ENCODE results near the gene IFTAP.
"Not testable (repeated sequence)": the region's sequence is repeated elsewhere in the genome, so short reads cannot be mapped to it uniquely, and the experiment has no call there.

The IFTAP gene

GRCh38 chr11:36638556-36638955 is 44.3 kb downstream of the IFTAP start:
- no peak for DNase-seq (ENCODE audit: low read depth in 2 of 2)

DNA sequence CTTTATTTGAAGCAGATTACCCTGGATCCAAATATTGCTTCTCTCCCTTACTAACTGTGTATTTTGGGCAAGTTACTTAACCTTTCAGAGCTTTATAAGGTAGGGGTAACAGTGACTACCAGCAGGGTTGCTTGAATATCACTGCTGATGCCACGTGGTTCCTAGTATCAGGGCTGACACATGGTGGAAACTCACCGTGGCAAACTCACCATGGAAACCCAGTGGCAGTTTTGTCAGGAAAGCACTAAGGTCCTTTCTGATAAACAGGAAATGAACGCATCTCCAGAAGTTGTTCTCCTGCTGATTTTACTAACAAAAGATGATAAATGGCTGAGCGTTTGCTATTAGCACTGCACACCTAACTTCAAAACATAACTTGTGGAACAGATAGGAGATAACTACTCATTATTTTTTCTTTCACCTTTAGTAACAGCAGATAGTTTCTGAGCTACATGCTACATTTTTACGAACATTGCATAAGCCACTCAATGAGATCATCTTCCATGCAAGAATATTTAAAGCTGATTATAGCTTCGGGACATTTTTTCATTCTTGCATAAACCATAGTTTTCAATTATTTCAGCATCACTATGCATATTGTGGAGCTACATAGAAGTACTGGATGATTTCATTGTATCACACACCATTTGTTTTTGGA is 63.4 kb downstream of the IFTAP start:
- DNase-seq (ENCODE audit: low read depth in 2 of 2), result no peak

- DNase-seq (ENCODE audit: low read depth in 2 of 2), result not testable (repeated sequence)
Observed at GRCh38 chr11:36661359-36661758, 67.1 kb downstream of the IFTAP start.

- DNase-seq (ENCODE audit: low read depth in 2 of 2), result no peak
Observed at GRCh38 chr11:36672815-36673450, 78.6 kb downstream of the IFTAP start.

DNA sequence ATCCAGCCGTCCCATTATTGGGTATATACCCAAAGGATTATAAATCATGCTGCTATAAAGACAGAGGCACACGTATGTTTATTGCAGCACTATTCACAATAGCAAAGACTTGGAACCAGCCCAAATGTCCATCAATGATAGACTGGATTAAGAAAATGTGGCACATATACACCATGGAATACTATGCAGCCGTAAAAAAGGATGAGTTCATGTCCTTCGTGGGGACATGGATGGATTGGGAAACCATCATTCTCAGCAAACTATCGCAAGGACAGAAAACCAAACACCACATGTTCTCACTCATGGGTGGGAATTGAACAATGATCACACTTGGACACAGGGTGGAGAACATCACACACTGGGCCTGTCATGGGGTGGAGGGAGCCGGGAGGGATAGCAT is 85.2 kb downstream of the IFTAP start:
- not testable (repeated sequence) for DNase-seq (ENCODE audit: low read depth in 2 of 2)

- DNase-seq (ENCODE audit: low read depth in 2 of 2), result no peak
Observed at GRCh38 chr11:36683818-36684217, 89.5 kb downstream of the IFTAP start.

- peak; percentile 0 to 33 for DNase-seq (ENCODE audit: low read depth in 2 of 2)
Observed at GRCh38 chr11:36684840-36685801, 90.8 kb downstream of the IFTAP start.

GRCh38 chr11:36688132-36688531 is 93.8 kb downstream of the IFTAP start:
- no peak for DNase-seq (ENCODE audit: low read depth in 2 of 2)

DNA sequence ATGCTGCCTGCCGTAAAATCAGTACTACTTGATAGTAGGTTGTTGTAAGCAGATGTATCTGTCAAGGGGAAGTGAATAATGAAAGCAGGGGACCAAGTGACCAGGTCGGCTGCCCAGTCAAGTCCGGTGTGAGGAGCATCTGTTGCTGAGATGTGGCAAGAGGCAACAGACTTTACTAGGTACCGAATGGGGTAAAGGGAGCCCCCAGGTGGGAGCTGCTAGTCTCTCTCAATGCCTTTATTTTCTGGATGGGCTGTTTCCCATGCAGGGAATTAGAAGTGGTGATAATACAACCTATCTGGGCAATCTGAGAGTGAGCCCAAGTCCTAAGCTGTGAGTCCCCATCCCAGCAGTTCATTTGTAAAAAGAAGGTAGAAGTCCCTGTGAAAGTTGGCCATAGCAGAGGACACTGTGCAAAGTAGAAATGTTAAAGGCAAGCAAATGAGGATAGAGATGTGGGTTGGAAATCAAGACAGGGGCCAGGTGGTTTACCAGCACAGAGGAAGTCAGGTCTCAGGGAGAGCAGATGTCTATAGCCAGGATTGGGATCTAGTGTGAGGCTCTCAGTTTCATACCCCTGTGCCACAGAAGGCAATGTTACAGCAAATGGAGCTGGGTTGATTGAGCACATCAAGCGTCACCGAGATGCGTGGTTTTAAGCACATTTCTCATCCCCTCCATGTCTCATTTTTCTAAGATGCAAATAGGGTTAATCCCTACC is 94.4 kb downstream of the IFTAP start:
- DNase-seq (ENCODE audit: low read depth in 2 of 2), result no peak

DNA sequence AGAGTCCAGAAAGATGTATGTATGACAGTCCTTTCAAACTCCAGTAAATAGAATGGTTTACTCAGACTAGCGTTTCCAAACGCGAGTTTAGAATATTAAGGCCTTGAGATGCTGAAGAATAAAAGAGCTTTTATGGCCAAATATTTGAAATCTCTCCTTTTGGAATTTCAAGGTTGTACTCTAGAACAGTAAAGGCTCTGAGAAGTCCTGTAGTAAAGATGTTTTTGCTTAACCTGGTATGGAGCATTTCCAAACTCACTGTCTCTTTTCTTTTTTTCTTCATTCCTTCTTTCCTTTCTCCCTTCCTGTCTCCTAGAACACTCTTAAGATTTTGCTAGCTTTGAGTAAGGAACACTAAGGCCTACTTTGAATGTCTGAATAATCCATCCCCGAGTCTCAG is 95.1 kb downstream of the IFTAP start:
- no peak for DNase-seq (ENCODE audit: low read depth in 2 of 2)

GRCh38 chr11:36692704-36693103 is 98.4 kb downstream of the IFTAP start:
- DNase-seq (ENCODE audit: low read depth in 2 of 2), result no peak

DNA sequence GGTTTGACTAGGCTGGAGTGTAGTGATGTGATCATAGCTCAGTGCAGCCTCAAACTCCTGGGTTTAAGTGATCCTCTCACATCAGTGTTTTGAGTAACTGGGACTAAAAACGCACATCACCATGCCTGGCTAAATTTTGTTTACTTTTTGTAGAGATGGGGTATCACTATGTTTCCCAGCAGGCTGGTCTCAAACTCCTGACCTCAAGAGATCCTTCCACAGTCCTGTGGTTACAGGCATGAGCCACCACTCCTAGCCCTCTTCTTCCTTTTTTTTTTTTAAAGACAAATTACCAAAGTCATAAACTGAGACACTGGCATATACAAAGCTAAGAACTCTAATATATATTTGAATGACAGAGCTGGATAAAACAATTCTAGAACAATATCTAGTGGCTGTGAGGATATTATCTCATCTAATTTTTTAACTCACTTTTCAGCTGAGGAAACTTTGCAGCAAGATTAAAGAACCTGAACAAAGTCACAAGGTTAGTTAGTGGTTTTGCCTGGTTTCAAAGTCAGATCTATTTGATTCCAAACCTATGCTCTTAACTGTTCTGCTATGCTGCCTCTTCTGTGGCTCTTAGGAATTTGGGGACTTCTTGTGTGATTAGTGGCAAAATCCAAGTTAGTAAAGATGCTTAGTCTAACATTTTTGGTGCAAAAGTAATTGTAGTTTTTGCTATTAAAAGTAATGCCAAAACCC is 99.0 kb downstream of the IFTAP start:
- DNase-seq (ENCODE audit: low read depth in 2 of 2), result no peak

- DNase-seq (ENCODE audit: low read depth in 2 of 2), result no peak
Observed at GRCh38 chr11:36695111-36695510, 100.8 kb downstream of the IFTAP start.

DNA sequence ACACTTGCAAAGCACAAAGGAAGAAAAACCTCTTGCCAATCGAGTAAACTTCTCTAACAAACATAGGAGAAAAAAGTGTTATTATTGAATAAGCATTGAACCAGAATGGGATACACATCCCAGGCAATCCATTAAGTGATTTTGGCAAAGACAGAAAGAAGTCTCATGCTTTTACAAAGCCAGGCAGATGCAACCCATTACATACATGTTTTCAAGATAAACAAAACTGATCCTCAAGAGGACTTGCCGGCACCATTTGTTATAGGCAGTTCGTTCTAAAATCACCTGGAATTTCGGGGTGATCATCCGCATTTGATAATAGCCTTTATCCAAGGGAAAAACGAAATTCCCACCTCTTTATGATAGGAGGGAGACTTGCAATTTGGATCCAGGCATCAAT is 101.3 kb downstream of the IFTAP start:
- no peak for DNase-seq (ENCODE audit: low read depth in 2 of 2)

- no peak for DNase-seq (ENCODE audit: low read depth in 2 of 2)
Observed at GRCh38 chr11:36696550-36696949, 102.2 kb downstream of the IFTAP start.

- DNase-seq (ENCODE audit: low read depth in 2 of 2), result no peak
Observed at GRCh38 chr11:36699271-36699670, 105.0 kb downstream of the IFTAP start.

DNA sequence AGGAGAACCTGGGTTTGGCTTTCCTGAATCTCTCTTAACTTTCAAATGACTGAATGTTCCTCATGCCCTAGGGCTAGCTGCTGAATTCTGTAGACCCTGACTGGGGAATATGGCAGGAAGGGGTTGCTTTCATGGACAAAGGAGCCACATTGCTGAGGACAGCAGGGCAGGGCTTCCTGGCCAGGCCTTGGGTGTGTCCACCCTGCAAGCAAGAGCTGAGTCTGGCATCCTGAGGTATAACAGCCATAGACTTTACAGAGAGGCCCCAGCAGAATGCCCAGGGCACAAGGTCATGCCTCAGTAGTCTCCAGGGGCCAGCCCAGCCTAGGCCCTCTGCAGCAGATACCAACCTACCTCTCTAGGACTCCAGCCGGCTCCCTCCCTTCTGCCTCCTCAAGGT is 105.9 kb downstream of the IFTAP start:
- no peak for DNase-seq (ENCODE audit: low read depth in 2 of 2)

DNA sequence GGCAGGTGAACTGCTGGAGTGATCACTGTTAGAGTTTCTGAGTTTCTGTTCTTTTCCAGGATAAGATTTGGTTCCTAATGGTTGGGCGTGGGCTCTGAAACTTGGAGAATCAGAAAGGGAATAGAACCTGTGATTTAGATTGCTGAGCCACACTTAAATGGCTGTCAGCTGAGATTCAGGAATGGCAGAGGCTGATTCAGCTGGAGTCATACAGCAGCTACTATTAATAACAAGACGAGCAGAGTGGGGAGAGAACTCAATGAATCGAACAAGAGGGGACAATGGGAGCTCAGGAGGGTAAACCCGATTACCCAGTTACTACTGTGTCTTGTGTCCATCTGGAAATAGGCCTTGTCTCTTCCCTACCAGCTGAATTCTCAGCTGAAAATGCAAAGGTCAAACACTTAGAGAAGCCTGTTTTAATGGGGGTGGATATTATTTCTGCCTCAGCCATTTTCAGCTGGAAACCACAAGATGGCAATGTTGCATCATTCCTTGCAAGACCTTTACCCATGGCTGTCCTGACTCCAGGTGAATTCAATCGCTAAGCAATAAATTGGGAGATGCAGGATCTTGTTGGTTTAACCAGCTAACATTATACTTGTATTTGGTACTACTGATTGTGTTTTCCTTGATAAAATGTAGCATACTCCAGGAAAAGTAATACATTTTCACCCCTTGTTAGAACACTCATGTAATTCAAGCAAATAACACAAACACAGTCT is 108.2 kb downstream of the IFTAP start:
- no peak for DNase-seq (ENCODE audit: low read depth in 2 of 2)

GRCh38 chr11:36703055-36703404 is 108.7 kb downstream of the IFTAP start:
- DNase-seq (ENCODE audit: low read depth in 2 of 2), result no peak
